Lower leg skin (tissue), 4 donors: ENCODE measurements around the gene SPON1. TPM values are rescaled to one million over a fixed set of nuclear protein-coding genes. Genes with fewer than 3 reads are reported as not detected.

Experiments
- DNase-seq, 2 donors: peaks; one replicate each; pipeline ENCODE4 v3.0.0-alpha.2; 2019; ENCODE audit warnings: low spot score in 2 of 2
- H3K4me3 ChIP-seq: fragments of 200-600 bp; sonication (generic); 2 replicates; pipeline ENCODE4 v1.5.1; 2017; ENCODE audit warnings: mild to moderate bottlenecking, low read depth; ENCODE audit not compliant: poor library complexity, severe bottlenecking
- CTCF ChIP-seq, 3 donors: fragments of 450-650 bp; IDR thresholded peaks; one replicate each; pipeline ENCODE4 v1.5.1; 2016; ENCODE audit warnings: antibody characterized with exemption in 3 of 3, mild to moderate bottlenecking in 3 of 3, moderate library complexity in 2 of 3
- POLR2A ChIP-seq, 2 donors: fragments of 450-650 bp; IDR thresholded peaks; one replicate each; pipeline ENCODE4 v1.6.1; 2016 to 2017; ENCODE audit warnings: antibody characterized with exemption in 2 of 2, mild to moderate bottlenecking in 1 of 2, moderate library complexity in 1 of 2
- WGBS, 2 donors: methylation state at CpG; one replicate each; pipeline ENCODE4 v1.1.5; 2018; 5-methylcytosine and 5-hydroxymethylcytosine counted together
- intact Hi-C: fragments of 100-400 bp; cut with DNase I; formaldehyde crosslinking; loops from one replicate; pipeline ENCODE4 v1.15.0; 2023; ENCODE audit warnings: low total_unique reads
- total RNA-seq, 4 donors: library from RNA; depleted of rRNA; stranded (reverse); fragments of >200 nt; gene quantifications; one replicate each; pipeline ENCODE4 v1.1.0, GENCODE V29; 2016

The SPON1 gene
- total RNA-seq, 4 donors from 2014 or later, result 3.8 to 12.3 (median 5.1) TPM

- WGBS, 2 donors, result 82 to 89% methylated on average over 7 of the region's 7 CpGs
- intact Hi-C loops, result loop anchor here (5.0 to 10.0 kb wide), 2 partner anchors 186 to 288 kb away; no protein-coding TSS in a partner anchor
- TF ChIP-seq POLR2A (IDR thresholded peaks at IDR 0.05) (no peak), CTCF (IDR thresholded peaks at IDR 0.05) (no peak)
- no peak for DNase-seq
- no peak overlapping the region for H3K4me3 ChIP-seq
Observed at GRCh38 chr11:13958641-13959400, 3.7 kb upstream of the SPON1 start.

- no peak overlapping the region for H3K4me3 ChIP-seq
- DNase-seq, result no peak
- intact Hi-C loops, result no loop called here
- TF ChIP-seq POLR2A (IDR thresholded peaks at IDR 0.05) (no peak), CTCF (IDR thresholded peaks at IDR 0.05) (no peak)
- 38 to 47% methylated on average over 16 of the region's 16 CpGs for WGBS, 2 donors
Observed at GRCh38 chr11:13962198-13962561, 343 bp upstream of the SPON1 start.

- DNase-seq, result no peak
- 1 to 2% methylated on average over 25 to 29 of the region's 60 CpGs for WGBS, 2 donors
Observed at GRCh38 chr11:13963169-13963948, 836 bp downstream of the SPON1 start.

GRCh38 chr11:13963949-13964770, 1.6 kb downstream of the SPON1 start:
- DNase-seq, result no peak
- H3K4me3 ChIP-seq, result no peak overlapping the region
- 4 to 5% methylated on average over 29 to 35 of the region's 62 CpGs for WGBS, 2 donors
- TF ChIP-seq POLR2A (IDR thresholded peaks at IDR 0.05) (no peak), CTCF (IDR thresholded peaks at IDR 0.05) (no peak)
- intact Hi-C loops, result no loop called here

More at GRCh38 chr11:13963169-13963948, 836 bp downstream of the SPON1 start:
- TF ChIP-seq POLR2A (IDR thresholded peaks at IDR 0.05) (no peak), CTCF (IDR thresholded peaks at IDR 0.05) (no peak)
- H3K4me3 ChIP-seq, result no peak overlapping the region
- intact Hi-C loops, result no loop called here

- DNase-seq, result no peak
- WGBS, 2 donors, result 48 to 59% methylated on average over 4 of the region's 7 CpGs
- TF ChIP-seq POLR2A (IDR thresholded peaks at IDR 0.05), result no peak
- no peak for TF ChIP-seq CTCF (IDR thresholded peaks at IDR 0.05)
- H3K4me3 ChIP-seq, result no peak overlapping the region
- intact Hi-C loops, result no loop called here
Observed at GRCh38 chr11:13964771-13965074, 2.2 kb downstream of the SPON1 start.
